Measurements from ENCODE around the gene SLC35F2.
"Not testable (repeated sequence)": the region's sequence is repeated elsewhere in the genome, so short reads cannot be mapped to it uniquely, and the experiment has no call there.

SLC35F2 gene

DNA sequence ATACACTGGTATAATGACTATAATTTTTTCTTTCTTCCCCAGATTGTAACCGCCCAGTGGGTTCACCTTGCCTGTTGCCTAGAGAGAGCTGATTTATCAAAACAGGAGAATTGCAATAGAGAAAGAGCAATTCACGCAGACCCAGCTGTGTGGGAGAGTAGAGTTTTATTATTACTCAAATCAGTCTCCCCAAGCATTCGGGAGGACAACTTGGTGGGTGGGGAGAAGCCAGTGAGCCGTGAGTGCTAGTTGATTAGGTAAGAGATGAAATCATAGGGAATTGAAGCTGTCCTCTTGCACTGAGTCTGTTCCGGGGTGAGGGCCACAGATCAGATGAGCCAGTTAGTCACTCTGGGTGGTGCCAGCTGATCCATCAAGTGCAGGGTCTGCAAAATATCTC lies 73.2 kb downstream of the SLC35F2 start:
- DNase-seq, result no peak

DNA sequence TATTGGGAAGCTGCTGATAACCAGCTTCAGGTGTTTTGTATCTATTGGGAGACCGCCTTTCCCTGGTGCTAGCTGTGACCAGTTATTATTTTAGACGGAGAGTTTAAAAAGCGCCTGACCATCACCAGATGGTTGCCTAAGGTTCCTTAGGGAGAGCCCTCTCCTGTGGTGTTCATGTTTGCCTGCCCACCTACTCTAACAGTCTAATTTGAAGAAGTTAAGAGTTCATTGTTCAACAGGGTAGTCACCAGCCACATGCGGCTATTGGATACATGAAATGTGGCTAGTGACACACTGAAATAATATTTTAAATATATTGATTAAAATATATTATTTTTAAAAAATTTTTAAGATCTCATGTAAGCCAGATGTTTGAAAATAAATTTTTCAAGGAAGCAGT lies 75.5 kb downstream of the SLC35F2 start:
- DNase-seq, result no peak

DNA sequence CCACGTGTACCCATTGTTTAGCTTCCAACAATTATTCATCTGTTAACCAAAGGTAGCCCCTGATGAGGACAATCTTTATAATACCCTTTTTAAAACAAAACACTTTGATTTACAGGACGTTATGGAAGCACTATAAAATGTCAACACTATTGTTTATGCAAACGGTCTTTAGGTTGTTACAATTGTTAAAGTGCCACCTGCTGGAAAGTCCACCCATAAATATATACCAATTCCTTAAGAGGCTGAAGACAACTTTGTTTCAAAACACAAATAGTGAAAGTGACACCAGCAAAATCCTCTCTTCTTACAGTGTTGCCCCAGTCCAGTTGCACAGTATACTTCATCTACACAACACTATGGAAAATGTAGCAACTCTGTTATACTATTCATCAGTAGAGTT lies 77.8 kb downstream of the SLC35F2 start:
- DNase-seq, result no peak

DNA sequence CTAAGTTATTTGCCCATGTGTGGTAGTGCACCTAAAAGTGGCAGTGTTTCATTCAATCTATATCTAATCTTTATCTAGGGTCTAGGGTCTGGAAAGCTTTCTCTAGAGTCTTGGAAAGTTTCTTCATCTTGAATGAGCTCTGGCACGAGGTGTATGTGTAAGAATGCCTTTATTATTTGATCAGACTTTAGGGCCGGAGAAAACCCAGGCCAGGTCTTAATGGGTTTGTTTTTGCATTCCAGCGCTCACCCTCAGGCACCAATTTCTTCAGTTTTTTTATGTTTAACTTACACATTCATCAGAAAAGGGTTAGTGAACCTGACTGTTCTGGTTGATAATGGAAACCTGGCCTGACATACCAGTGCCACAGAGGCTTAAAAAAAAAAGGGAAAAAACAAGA lies 78.5 kb downstream of the SLC35F2 start:
- no peak for DNase-seq

DNA sequence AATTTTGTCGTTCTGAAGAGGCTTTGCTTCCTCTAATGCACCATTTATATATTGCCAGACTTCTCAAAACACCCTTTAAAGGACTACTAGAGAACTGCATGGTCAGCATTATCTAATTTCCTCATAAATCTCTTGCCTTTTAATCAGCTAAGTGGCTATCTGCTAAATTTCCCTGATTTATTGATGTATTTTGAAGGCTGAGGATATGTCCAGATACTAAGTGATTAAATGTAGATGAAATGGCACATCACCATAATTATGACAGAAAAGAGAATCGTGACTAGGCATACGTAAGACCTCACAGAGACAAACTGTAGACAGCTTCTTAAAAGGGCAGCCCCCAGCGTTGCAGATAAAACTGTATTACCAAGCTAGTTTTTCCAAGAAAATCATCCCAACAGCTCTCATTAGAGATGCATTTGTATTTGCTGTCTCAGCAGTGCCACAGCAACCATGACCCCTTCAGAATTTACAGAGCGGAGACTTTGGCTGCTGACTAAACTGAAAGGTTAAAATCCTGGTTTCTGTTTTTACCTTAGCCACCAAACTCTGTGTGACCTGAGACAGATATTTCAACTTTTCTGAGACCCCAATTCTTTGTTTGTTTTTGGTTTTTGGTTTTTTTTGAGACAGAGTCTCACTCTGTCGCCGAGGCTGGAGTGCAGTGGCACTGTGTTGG lies 79.6 kb downstream of the SLC35F2 start:
- DNase-seq, result no peak

DNA sequence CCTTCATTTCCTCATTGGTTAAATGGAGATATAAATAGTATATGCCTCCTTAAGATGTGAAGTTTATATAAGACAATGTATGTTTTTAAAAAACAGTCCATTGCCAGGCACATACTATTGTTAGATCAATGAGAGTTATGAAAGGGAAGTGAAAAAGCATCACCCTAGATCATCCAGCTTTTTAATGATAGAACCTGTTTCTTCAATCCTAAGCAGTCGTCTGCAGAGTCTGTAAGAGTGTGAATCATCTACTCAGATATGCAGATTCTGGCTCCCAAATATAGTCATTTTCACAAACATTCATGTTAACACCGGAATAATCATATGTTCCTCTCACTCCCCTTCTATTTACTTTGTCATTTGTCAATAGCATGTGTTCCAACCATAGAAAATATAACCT lies 81.5 kb downstream of the SLC35F2 start:
- no peak for DNase-seq

DNA sequence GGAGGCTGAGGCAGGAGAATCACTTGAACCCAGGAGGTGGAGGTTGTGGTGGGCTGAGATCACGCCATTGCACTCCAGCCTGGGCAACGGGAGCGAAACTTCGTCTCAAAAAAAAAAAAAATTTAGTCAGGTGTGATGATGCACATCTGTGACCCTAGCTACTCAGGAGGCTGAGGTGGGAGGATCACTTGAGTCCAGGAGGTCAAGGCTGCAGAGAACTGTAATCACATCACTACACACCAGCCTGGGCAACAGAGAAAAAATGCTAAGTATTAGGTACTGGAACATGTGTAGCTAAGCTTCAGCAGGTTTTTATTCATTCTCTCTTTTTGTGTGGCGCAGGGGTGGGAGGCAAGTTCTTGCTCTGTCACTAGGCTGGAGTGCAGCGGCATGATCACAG lies 82.5 kb downstream of the SLC35F2 start:
- DNase-seq, result no peak

DNA sequence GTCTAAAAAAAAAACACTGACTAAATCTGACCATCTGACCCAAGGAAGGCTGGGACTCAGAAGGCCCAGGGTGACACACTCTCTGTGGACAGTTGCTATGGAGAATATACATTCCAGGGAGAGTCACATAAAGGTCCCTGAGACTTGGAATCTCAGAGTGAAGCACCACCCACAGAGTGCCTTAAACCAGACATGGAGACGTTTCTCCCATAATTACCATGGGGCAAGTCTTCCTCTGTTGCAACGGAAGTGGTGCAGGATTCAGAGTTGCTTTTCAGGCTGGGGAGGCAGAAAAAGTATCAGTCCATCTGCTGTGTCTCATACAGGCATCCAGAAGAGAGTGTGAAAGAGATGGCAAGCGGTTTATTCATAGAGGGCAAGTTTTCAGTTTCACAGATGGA lies 88.0 kb downstream of the SLC35F2 start:
- DNase-seq, result no peak

DNA sequence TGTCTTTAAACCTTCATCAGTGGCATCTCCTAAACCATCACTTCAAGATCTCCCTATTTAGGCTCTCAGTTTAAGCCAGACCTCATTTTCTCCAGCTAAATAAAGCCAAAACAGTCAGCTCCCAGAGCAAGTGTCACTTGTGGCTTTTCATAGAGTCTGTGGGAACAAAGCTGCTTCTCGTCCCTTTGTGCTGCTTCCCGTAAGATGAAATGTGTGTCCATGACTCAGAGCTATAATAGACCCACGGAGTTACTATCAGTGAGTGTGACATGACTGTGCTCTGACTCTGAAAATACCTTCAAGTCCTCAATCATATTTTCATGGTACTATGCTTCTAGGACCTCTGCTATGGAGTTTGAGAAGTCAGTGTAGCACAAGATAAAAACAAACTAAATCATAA lies 89.4 kb downstream of the SLC35F2 start:
- DNase-seq, result no peak

DNA sequence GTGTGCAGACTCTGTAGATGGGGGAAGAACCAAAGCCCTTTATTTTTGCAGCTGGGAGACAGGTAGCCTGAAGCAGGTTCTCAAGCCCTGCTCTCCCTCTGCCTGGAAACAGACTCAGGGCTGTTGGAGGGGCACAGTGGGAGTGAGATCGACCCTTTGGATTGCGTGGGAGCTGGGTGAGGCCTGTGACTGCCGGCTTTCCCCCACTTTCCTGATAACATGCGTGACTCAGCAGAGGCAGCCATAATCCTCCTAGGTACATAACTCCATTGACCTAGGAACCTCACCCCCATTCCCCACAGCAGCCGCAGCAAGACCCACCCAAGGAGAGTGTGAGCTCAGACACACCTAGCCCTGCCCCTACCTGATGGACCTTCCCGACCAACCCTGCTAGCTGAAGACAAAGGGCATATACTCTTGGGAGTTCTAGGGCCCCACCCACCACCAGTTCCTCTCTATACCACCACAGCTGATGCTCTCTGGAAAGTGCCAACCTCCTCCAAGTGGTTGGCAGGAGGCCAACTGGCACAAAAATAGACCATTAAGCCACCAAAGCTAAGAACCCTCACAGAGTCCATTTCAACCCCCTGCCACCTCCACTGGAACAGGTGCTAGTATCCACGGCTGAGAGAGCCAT lies 99.8 kb downstream of the SLC35F2 start:
- not testable (repeated sequence) for DNase-seq

DNA sequence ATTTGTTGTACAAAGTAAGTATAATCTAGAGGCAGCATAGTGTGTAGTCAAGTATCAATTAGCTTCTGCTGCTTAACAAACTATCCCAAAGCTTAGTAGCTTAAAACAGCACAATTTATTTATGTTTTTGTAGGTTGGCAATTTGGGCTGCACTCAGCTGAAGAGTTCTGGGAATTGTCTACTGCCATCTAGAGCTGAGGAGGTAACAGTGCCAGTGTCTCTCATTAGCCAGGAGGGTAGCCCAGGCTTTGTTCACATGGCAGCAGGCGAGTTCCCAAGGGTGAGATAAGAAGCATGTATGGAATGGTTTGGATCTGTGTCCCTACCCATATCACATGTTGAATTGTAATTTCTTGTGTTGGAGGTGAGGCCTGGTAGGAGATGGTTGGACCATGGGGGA lies 100.9 kb downstream of the SLC35F2 start:
- DNase-seq, result no peak

DNA sequence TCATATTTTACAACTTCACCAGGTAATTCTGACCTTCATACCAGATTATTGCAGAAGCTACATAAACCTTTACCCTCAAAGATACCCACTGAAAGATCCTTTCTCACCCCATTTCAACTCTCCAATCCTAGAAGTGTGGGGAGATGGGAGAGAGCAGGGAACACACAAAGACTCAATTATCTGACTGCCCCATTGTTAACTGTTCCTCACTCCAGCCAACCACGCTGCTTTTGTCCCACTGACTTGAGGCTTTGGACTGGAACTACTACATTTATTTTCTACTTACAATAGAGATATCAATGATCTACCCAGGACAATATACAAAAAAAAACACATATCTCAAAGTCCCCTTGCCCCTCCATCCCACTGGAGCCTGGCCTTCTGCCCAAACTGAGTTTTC lies 102.0 kb downstream of the SLC35F2 start:
- DNase-seq, result no peak

DNA sequence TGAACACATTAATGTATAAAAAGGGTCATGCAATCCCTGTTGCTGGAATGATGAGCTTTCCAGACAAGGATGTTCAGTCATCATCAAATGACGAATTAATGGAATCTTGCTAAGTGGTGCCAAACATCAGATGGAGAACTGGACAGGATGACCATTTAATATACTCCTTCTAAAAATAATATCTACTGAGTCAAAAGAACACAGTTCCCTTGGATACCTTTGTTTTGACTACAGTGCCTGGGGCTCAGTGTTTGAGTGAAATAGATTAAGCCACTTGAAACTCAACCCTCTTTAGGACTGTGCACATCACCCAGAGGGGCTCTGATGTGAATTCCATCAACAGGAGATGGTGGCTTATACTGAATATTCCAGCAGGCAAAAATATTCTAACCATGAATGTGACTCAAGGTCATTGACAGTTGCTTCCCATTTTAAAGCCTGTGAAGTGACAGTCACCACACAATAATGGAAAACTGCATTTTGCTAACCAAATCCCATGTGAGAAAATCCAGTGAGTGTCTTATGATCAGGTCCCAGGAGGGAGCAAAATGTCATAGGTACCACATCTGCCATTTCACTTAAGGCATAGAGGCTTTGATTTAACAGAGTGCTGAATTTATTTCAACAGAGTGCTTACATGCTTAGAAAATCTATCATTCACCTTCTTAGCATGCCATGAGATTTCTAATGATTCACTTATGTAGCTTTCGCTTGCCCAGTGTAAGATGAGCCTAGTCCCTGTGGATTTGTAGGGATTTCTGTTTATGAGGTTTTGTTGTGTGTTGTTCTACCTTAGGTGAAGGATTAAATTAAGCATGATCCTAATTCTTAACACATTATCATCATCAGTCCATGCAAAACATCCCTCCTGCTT lies 105.4 kb downstream of the SLC35F2 start:
- DNase-seq, result no peak

DNA sequence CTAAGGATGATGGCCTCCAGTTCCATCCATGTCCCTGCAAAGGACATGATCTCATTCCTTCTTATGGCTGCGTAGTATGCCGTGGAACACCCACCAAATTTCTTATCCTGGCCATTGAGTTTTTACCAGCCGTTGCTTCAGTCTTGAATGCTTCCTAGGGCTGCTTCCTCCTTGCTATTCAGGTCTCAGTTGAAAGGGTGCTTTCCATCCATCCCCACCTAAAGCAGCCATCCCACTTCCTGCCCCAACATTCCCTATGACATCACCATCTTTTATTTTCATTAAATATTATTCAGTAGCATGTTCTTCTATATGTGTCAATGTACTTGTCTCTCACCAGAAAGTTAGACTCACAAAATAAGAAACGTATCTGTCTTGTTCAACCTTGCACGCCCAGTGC lies 106.1 kb downstream of the SLC35F2 start:
- DNase-seq, result no peak

DNA sequence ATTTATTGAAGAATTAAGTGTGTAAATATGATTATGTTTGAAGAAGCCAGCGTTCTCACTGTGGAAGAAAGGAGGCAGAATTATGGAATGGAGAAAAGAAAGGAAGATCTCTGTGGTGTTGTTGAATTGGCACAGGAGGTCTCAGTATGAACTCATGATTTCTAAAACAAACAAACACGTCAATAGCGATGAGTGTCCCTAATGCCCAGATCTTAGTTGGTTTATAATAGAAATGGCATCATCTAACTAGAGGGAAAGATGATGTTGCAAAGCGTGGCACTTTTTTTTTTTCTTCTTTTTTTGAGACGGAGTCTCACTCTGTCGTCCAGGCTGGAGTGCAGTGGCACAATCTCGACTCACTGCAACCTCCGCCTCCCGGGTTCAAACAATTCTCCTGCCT lies 107.5 kb downstream of the SLC35F2 start:
- no peak for DNase-seq

DNA sequence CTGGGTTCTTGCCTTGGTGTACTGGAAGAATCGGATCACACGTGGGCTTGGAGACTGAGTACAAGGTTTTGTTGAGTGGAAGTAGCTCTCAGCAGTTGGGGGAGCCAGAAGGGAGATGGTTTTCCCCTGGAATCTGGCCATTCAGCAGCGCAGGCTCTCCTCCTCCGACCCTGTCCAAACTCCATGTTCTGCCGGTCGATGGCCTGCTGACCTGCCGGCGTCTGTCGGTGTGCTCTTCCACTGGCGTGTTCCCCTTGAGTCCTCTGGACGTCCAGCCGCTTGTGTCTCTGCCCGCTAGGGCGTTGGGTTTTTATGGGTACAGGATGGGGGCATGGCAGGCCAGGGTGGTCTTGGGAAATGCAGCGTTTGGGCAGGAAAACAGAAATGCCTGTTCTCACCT lies 108.3 kb downstream of the SLC35F2 start:
- no peak for DNase-seq

DNA sequence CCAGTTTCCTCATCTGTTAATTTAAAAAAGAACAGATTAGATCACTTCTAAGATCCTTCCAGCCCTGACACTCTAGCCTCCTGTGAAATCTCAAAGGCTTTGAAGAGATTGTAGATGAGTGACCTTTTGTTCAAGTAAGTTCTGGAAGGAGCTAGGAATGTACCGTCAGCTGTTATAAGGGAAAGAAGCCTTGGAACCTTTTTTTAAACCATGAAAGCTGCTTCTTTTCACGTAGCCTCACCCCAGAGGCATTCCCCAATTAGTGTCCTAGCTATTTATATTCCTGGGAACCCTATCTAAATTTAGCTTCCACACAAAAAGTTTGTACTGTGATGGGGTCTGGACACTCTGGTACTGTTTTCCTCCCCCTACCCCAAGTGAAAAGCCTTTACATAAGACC lies 111.0 kb downstream of the SLC35F2 start:
- no peak for DNase-seq

DNA sequence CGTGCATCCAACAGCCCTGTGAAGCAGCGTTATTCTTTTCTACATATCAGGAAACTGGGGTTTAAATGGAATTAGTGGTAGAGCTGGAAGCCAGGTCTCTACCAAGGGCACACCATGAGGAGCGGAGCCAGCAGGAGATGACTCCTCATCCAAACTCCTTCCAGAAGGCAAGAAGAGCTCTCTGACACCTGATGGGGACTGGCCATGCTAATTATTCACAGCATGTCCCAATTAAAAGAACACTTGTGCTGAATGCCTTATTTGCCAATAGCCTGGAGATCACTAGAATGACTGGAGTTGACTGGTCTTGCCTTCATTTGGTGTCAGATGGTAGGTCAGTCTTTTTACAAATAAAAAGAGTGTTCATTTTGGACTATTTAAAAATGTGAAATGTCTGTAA lies 113.9 kb downstream of the SLC35F2 start:
- no peak for DNase-seq

DNA sequence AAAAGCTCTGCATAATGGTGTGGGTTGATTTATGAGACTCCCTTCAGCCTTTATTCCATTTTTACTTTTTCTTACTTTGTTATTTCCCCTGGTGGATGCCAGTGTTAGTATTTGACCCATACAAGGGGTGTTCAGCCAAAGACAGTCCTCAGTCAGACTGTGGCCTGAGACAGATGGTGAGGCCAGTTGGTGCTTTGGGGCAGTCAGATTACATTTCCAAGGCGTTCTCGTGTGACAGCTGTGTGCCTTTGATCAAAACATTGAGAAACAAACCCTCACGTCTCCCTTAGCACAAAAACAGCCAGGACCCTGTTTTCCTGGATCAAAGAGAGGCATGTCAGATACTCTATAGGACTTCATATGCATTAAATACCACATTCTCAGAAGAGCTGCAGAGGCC lies 115.4 kb downstream of the SLC35F2 start:
- DNase-seq, result no peak

DNA sequence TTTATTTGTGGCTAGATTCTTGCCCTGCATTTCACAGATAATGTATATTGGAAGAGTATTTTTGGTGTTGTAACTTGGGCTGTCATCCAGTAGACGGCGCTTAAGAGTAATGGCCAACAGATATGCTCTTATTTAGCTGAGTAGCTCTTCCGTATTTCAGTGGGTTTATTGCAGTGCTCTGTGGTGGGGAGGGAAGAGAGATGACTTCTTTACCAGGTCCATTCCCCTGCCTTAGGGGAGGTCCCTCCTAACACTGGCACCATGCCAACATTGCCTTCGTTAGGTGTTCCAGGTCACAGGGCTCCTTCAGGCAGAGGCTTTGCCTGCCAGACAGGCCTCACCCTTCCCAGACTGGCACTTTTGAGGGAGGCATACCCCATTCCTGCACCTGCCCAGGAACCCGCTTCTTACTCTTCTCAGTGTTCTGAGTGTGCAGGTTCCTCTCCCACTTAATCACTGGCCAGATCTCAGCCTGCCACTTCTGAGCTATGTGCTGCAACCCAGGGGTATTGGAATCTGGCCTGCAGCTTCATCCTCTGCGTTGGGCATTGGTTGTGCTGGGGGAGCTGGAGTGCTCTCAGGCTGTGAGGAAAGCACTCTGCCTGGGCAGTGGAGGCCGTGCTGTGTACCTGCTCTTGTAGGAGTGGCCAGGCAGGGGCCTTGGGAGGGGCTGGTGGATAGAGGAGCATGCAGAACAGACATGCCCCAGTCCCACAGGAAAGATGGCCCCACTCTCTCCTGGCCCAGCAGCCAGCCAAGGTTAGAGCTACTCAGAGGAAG lies 117.4 kb downstream of the SLC35F2 start:
- no peak for DNase-seq
